ENCODE data around the gene AVP.

DNA sequence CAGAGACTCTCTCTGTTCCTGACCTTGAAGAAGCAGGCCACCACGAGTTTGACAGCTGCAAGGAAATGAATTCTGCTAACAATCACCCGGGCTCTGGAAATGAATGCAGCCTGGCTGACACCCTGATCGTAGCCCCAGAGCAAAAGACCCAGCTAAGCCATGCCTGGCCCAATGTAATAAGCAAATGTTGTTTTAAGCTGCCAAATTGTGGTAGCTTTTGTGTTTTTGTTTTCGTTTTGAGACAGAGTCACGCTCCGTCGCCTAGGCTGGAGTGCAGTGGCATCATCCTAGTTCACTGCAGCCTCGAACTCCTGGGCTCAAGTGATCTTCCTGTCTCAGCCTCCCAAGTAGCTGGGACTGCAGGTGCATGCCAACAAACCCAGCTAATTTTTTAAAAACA, 16.4 kb downstream of the AVP start:
- TF ChIP-seq JUN (IDR thresholded peaks at IDR 0.05; ENCODE audit: borderline replicate concordance, insufficient read depth, insufficient read length, low read depth), result no peak
- no peak for TF ChIP-seq POLR2A (IDR thresholded peaks at IDR 0.05; ENCODE audit: low read depth, low read length)
- TF ChIP-seq, protein P1, sequence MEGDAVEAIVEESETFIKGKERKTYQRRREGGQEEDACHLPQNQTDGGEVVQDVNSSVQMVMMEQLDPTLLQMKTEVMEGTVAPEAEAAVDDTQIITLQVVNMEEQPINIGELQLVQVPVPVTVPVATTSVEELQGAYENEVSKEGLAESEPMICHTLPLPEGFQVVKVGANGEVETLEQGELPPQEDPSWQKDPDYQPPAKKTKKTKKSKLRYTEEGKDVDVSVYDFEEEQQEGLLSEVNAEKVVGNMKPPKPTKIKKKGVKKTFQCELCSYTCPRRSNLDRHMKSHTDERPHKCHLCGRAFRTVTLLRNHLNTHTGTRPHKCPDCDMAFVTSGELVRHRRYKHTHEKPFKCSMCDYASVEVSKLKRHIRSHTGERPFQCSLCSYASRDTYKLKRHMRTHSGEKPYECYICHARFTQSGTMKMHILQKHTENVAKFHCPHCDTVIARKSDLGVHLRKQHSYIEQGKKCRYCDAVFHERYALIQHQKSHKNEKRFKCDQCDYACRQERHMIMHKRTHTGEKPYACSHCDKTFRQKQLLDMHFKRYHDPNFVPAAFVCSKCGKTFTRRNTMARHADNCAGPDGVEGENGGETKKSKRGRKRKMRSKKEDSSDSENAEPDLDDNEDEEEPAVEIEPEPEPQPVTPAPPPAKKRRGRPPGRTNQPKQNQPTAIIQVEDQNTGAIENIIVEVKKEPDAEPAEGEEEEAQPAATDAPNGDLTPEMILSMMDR (IDR thresholded peaks at IDR 0.05; ENCODE audit: extremely low read depth in 1 of 2, insufficient read depth in 1 of 2, low read depth in 1 of 2, low read length in 2 of 2), result no peak
- TF ChIP-seq MYC (IDR thresholded peaks at IDR 0.05; ENCODE audit: low read depth, low read length), result no peak
- TF ChIP-seq POLR2AphosphoS5 (IDR thresholded peaks at IDR 0.05; ENCODE audit: insufficient read depth, low read depth, low read length), result no peak
- no peak for TF ChIP-seq EZH2 (IDR thresholded peaks at IDR 0.05; ENCODE audit: borderline replicate concordance, low read depth, low read length, severe bottlenecking)
- TF ChIP-seq FOS (IDR thresholded peaks at IDR 0.05; ENCODE audit: borderline replicate concordance, insufficient read depth, low read length), result no peak
